GM19035 (cell line): ENCODE results near the gene MAP1LC3B.

ENCODE experiments used
- ATAC-seq: cut with Tn5 transposase; IDR thresholded peaks from one replicate; pipeline ENCODE4 v1.9.1; 2021; ENCODE audit not compliant: unreplicated experiment

Gene MAP1LC3B

DNA sequence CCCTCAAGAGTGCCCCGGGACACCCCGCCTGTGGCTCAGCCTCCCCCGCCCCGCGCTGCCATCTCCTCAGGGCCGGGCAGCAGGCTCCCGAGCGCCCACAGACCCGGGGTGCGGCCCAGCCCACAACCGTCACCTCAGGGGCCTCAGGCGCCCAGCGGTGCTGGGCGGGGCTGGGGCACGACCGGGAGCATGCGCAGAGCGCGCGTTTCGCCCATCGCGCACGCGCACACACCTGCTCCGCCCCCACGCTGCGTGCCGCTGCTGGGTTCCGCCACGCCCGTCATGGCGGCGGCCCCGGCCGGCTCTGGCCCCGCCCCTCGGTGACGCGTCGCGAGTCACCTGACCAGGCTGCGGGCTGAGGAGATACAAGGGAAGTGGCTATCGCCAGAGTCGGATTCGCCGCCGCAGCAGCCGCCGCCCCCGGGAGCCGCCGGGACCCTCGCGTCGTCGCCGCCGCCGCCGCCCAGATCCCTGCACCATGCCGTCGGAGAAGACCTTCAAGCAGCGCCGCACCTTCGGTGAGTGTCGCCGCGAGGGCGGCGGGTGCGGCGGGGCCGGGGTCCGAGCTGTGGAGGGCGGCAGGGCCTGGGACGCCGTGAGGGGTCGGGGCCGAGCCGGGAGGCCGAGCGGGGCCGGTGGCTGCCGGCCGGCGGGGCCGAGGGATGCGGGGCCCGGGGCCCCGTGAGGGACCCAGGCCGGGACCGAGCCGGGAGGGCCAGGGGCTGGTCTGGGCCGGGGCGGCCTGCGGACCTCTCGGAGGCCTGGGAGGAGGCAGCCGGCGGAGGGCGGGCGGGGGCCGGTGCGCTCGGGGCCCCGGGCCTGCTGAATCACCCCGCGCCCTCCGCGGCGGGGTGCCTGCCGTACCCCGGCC lies at the start of gene MAP1LC3B:
TSS of gene MAP1LC3B (plus strand) at position 387 of the 871 bp plus-strand sequence. CDS start at position 479, 92 bp downstream.
- peak; percentile 66 for ATAC-seq

DNA sequence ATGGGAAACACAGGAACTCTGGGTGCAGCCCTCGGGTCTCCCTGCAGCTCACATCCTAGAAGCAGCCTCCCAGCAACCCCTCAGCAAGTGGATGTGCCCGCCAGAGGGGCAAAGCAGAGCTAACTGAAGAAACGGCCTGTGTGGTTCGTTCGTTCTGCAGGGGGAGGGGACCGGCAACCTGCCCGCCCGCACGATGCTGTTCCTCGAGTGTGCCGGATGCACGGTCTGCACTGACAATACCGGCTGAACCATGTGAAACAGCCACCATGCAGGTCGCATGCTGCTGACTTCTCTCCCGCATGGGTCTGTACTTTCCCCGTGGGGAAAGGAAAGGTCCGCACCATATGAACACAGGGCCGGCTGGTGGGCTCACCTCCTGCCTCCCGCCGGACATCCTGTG lies 49.6 kb upstream of the MAP1LC3B start:
- ATAC-seq = no peak

DNA sequence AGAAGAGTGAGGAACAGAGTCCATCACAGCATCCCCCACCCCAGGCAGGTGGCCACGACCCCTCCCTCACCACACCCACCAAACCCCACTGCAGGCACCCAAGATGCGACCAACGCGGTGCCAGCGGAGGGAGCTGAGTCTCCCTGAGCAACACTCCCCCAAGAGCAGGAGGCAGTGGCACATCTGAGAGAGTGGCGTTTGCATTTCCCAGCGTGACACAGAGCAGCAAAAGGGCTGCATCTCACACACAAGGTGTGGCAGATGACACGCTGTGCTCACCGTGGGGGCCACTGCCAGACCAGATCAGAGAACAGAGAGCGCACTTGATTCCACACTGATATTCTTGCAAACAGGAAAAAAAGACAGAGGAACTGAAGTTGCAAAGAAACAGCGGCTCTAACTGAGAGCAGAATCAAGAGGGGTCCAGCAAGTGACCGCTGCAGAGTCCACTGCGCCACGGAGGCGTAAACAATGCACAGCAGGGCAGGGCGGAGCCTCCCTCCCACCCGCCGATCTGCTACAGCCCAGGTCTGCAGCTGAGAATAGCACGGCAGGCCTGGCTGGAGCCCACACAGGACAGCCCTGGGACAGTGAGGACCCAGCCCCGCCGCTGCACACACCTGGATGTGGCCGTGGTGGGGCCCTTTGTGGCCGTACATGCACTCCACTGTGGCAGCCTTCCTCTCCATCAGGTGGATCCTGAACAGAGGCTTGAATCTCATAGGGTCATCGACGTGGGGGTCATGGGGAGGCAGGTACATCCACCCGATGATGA lies 49.0 kb upstream of the MAP1LC3B start:
- ATAC-seq = no peak

DNA sequence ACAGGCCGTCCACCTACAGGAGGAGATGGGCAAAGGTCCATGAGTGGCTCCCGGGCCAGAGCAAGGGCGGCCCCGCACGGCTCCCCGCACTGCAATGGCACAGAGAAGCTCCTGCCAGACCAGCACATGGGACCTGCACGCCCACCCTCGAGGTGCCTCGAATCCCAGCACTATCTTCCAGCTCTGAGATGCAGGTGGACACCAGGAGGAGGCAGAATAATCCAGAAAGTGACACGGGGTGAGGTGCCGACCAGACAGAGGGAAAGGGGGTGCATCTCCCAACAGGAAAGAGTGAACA lies 48.4 kb upstream of the MAP1LC3B start:
- ATAC-seq = no peak

DNA sequence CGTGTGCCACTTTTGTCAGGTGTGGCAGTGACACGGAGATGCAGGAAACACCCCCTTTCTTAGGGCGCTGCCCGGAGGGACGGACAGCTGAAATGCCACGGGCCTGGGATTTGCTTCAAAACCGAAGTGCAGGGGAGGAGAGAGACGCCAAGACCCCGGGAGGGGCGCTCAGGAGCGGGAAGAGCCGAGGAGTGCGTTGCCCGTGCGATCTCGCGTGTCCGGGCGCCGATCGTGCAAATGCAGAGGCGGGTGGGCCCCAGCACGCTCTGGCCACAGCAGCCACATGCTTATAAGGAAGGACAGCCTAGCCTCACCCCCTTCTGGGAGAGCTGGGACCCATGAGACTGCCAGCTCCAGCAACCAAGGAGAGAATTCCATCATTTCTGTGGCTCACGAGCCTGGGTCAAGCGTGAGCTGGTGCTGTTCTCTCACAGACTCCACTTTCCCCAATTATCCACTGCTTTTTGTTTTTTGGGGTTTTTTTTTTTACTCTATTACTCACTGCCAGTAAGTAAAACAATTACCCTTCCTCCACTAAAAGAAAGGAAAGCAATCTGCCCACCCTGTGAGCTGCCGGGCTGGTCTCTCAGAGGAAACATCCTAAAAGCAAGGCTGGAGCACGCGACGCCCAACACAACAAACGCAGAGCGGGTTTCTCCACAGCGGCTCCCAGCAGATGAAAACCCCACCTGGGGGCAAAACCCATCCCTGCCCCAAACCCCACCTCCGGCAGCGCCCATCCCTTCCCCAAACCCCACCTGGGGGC lies 47.8 kb upstream of the MAP1LC3B start:
- ATAC-seq = no peak

DNA sequence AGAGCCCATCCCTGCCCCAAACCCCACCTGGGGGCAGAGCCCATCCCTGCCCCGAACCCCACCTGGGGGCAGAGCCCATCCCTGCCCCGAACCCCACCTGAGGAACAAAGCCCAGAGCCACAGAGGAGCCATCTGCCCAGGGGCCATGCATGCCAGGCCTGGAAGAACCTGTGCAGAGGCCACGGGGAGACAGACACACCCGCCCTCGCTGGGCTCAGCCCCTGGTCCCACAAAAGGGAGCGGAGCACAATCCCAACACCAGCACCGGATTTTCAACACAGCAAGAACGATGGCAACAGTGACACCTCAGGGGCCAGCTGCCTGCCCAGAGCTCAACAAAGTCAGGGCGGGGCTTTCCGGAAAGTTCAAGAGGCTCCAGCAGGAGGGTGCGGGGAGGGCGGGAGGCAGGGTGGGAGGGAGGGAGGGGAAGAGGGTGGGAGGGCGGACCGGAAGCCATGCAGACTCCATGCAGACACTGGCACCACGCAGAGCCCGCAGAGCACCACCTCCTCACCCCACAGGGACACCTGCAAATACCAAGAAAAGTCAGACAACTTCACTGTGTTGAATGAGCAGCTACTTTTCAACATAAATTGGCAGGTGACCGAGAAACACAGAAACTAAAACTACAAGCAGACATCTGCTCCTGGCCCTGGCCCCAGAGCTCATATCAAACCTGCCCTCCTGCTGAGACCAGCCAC lies 47.1 kb upstream of the MAP1LC3B start:
- ATAC-seq = no peak

DNA sequence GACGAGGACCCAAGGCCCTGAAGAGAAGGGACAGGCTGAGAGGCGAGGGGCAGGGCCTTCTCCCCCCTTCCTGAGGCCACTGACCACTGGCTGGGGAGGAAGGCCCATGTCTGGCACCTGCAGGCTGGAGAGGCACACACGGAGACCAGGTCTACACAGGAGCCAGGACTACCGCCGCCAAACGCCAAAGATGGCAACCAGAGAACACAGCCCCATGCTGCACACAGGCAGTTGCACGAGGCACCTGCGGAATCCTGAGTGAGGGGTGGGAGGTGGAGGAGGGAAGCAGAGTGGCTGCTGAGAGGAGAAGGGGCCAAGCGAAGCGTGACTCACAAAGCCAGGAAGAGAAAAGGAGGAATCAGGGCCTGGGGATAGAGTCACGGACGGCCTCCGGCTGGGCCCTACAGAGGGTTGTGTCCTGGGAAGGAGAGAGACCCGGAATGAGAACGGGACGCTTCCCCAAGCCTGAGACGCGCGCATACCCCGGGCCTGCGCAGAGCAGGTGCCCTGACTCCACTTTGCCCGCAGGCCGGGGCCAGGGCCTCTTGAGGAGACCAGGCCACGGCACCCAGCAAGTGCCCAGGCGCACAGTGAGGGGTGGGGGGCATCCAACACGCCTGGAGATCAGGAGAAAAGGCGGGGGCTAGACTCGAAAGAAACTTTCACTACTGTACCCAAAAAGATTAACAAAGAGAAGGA lies 46.3 kb upstream of the MAP1LC3B start:
- ATAC-seq = no peak

DNA sequence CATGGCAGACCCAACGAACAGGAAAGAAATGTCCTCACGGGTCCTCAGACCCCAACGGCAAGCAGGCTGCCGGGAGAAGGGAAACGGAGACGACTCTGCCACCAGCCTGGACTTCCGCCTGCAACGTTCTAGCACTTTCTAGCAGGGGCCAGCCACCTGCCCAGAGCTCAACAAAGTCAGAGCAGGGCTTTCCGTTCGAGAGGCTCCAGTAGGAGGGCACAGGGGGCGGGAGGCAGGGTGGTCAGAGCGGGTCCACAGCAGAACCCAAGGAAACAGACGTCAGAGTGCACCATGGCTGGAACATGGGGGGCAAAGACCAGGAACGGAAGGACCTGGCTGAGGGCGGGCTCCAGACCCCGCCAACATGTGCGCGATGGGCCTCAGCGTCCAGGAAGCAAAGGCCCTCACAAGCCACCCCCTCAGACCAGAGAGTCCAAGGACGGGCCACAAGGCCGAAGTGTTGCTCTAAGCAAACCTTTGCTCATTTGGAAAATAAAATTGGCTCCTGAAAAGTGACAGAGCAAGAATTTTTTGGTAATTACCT lies 45.5 kb upstream of the MAP1LC3B start:
- no peak for ATAC-seq

DNA sequence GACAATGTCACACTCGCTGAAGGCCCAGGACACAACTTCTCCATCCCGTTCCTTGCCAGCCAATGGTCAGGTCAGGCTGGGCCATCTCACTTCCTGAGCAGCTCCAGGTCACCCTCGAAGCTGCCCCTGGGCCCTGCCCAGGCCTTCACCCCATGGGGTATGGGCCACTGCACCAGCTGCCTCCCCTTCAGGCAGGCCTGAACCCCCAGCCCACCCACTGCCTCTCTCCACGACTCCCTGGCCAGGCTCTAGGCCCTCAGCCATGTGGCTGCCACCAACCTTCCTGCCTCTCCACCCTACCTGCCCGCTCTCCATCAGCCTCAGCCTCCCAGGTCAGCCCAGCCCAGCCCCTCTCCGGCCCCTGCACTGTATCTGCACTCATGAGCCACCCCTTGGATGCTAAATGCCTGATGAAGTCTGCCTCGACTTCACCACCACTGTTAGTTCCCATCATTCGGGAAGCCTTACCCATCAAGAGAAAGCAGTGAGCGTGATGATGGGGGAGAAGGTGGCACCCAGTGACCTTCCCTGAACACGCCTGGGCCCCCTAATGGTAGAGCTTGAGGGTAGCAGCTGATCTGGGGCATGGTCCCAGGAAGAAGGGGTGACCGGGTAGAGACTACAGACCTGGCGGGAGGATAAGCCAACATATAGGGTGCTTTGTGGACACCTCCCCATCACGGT lies 44.1 kb upstream of the MAP1LC3B start:
- no peak for ATAC-seq

DNA sequence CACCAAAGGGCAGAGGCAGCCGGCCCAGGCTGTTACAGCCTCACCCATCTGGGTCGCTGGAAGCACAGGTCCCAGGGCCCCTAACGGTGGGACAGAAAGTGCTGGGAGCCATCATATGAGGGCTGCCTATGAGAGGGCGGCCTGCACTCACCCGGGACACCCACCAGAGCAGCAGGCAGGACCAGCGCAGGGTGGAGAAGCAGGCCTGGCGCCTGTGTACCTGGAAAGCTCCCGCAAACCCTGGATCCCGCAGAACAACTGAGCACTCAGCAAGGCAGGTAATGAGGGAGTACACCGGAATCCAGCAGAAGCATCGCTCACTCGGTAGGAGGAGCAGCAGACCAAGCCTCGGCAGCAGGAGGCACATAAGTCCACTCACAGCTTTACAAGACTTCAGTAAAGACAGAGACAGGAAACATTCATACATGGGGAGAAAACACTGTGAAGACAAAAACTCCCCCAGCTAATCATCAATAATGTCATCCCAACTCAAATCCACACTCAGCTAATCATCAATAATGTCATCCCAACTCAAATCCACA lies 43.4 kb upstream of the MAP1LC3B start:
- no peak for ATAC-seq

DNA sequence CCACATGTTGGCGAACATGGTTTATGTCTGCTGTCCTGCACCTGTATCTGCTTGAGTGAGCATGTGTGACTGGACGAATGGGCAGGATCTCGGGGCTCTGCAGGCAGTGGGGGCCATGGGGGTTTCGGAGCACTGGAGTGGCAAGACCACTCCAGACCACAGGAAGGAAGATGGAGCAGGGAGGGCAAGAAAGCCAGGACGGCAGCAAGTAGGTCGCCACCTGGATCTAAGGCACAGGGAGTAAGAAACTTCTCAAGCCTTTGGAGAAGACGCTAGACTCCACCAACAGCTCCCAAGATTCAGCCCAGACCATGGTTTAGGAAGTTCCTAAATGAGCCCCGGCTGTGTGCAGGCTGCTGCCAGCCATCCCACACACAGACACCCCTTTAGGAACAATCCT lies 42.1 kb upstream of the MAP1LC3B start:
- no peak for ATAC-seq

DNA sequence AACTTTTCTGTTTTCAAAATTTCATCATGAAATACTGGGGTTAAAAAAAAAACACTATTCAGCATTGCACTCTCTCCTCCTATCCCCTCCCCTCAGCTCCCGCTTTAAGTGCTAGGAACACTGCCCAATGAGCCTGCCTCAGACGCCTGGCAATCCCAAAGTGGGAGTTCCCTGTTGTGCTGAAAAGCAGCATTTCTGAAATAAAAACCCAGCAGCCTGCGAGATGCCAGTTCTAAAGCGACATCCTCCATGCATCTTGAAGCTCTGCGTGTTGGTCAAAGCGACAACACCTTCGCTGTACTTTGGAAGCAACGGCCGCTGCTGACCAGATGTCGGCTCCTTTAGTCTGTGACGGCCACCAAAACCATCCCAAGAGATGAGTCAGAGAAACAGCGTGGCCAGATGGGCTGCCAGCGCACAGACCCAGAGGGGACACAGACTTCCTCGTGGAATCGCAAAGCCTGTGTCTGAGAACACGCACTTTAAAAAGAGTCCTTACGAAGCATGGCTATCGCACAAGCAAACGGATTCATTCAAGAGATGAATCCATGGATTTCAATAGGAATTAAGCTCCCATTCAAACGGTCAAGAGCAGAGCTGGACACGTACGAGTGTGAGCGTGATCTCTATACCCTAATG lies 41.3 kb upstream of the MAP1LC3B start:
- ATAC-seq = no peak

DNA sequence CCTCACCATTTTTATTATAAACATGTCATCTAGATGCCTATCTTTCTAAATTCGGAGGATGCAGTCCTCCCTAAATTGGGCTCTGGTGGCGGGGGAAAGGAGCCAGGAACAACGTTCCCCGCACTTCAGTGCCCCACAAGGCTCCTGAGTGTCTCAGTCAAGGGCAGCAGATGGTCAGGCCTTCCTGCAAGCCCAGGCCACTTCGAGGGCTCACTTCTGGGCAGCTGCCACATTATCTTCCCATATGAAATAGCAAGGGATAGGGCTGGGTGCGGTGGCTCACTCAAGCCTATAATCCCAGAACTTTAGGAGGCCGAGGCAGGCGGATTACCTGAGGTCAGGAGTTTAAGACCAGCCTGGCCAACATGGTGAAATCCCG lies 40.8 kb upstream of the MAP1LC3B start:
- ATAC-seq = no peak

DNA sequence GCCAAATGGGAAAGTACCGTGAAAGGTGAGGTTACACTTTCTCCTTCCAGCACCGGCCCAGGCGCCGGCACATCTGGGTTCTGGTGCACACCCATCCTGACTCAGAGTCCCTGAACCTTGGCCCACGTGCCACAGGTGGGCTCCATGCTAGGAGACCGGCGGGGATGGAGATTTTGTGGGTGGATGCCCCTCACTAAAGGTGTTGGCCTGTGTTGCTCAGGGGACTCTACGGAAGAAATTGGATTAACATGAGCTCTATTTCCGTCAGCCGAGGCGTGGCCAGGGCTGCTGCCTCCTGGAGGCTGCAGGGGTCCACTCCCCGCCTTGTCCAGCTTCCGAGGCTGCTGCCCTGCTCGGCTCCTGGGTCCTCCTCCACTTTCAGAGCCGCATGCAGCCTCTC lies 39.3 kb upstream of the MAP1LC3B start:
- ATAC-seq = no peak

DNA sequence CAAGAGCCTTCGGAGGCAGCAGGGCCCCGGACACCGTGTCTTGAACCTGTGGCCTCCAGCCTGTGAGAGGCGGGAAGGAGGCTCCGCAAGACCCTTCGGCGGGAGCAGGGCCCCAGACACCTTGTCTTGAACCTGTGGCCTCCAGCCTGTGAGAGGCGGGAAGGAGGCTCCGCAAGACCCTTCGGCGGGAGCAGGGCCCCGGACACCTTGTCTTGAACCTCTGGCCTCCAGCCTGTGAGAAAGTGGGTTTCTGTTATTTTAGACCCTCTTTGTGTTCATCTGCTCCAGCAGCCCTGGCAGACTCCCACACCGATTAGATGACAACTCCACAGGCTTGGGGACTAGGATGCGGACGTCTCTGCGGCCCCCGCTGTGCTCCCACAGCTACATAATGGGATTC lies 38.5 kb upstream of the MAP1LC3B start:
- ATAC-seq = no peak

DNA sequence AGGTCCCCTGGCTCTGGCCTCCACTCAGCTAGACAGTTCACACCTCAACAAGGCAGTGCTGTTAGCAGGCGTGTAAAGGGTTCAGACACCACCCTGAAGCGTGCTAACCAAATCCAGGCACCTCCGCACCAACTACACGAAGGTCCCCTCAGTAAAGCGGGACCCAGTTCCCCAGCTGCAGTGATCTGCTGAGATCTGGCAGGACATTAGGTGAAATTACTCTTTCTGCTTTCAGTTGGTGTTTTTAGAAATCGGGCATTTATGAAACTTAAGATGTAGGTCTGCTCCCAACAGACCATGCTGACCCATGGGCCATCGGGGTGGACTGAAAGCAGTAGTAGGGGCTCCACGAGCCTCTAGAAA lies 35.7 kb upstream of the MAP1LC3B start:
- no peak for ATAC-seq

DNA sequence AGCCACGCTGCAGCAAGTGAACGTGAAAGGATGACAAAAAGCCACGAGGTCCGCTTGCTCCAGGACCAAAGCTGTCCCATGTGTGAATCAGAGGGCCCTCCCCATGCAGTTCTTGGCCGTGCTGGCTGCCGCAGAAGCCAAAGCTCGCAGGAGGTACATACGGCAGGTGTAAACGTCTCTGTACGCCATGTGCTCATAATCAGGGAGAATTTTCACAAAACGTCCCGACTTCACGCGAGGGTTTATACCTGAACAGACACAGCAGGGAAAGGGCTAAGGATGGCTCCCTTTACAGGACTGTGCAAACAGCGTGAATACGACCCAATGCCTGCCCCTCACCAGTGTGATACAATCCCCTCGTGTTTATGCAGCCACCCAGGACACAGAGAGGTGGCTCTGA lies 33.9 kb upstream of the MAP1LC3B start:
- no peak for ATAC-seq

DNA sequence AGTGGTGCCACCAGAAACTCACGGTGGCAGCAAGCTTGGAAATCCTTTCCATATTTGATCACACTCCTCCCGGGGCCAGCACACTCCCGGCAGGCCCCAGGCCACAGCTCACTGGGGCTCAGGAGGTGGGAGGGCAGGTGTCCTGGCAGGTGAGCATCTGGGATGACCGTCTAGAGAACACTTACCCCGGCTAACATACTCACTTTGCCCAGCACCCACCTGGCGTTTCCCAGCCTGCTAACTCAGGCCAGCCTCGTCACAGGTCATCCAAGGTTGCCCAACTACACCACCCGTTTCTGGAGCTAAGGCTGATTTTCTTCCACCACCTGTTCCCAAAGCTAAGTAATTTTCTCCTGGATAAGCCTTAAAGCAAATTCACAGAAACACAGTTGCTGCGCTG lies 33.4 kb upstream of the MAP1LC3B start:
- no peak for ATAC-seq

DNA sequence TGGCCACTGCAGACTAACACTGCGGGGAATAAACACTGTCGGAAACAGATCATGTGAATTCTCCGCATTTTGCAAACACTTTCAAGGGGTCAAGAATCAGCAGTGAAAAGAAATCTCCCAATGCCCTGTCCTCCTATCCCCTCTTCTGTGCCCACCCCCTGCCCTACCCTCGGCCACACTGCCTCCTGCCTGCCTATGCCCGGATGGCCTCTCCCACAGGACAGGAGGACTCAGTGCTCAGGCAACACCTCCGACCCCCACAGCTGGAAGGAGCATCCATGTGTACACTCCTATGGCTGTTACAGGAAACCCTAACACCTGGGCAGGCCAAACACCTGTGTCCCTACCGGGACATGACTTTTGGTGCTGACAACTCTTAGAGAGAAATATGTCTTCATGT lies 33.0 kb upstream of the MAP1LC3B start:
- no peak for ATAC-seq
